WTC11 (cell line): ENCODE data around the gene ALDH2. TPM values are rescaled to one million over a fixed set of nuclear protein-coding genes. Genes with fewer than 3 reads are reported as not detected.

ENCODE experiments used
- ATAC-seq: fragments of 200-7000 bp; cut with Tn5 transposase; 2 replicates; pipeline ENCODE4 v1.10.0; 2021; ENCODE audit warnings: mild to moderate bottlenecking, moderate library complexity
- CTCF ChIA-PET: fragments of 300-600 bp; sonication (Branson Sonifier 250); formaldehyde crosslinking; loops from one replicate; lab custom pipeline; 2021; ENCODE audit warnings: antibody characterized with exemption; lab: Charles Lee
- POLR2A ChIA-PET: fragments of 350-600 bp; sonication (Branson Sonifier 250); formaldehyde crosslinking; loops from one replicate; lab custom pipeline; 2021; ENCODE audit warnings: antibody characterized with exemption; lab: Charles Lee
- DNase-seq: peaks from one replicate; pipeline ENCODE4 v3.0.0; 2021; ENCODE audit warnings: low spot score
- H3K27ac Mint-ChIP-seq: 2 replicates; pipeline ENCODE4 v1.8.0; 2021; ENCODE audit warnings: mixed read lengths
- H3K27me3 Mint-ChIP-seq: 2 replicates; pipeline ENCODE4 v1.8.0; 2021; ENCODE audit warnings: low read depth, mild to moderate bottlenecking, moderate library complexity, mixed read lengths
- H3K36me3 Mint-ChIP-seq: 2 replicates; pipeline ENCODE4 v1.8.0; 2021; ENCODE audit warnings: mixed read lengths
- H3K4me1 Mint-ChIP-seq: 2 replicates; pipeline ENCODE4 v1.8.0; 2022; ENCODE audit warnings: mixed read lengths
- H3K4me3 Mint-ChIP-seq: 2 replicates; pipeline ENCODE4 v1.8.0; 2021; ENCODE audit warnings: mild to moderate bottlenecking, moderate library complexity, mixed read lengths
- H3K9me3 Mint-ChIP-seq: 2 replicates; pipeline ENCODE4 v1.8.0; 2021; ENCODE audit warnings: mixed read lengths
- ATF1 ChIP-seq: sonication (generic); formaldehyde crosslinking; IDR thresholded peaks from 2 replicates; pipeline ENCODE4 v1.8.1; 2023; ENCODE audit warnings: mild to moderate bottlenecking, moderate library complexity, missing genetic modification reagents
- E2F5 ChIP-seq: sonication (generic); formaldehyde crosslinking; IDR thresholded peaks from 2 replicates; pipeline ENCODE4 v1.8.1; 2022; ENCODE audit warnings: mild to moderate bottlenecking, moderate library complexity, missing genetic modification reagents
- ELF4 ChIP-seq: sonication (generic); formaldehyde crosslinking; IDR thresholded peaks from 2 replicates; pipeline ENCODE4 v1.8.1; 2022; ENCODE audit warnings: low read depth, mild to moderate bottlenecking, moderate library complexity, missing genetic modification reagents
- FOXP1 ChIP-seq: sonication (generic); formaldehyde crosslinking; IDR thresholded peaks from 2 replicates; pipeline ENCODE4 v1.8.0; 2022; ENCODE audit warnings: missing genetic modification reagents, mild to moderate bottlenecking, moderate library complexity, borderline replicate concordance
- FOXP4 ChIP-seq: sonication (generic); formaldehyde crosslinking; IDR thresholded peaks from 2 replicates; pipeline ENCODE4 v1.8.0; 2022; ENCODE audit warnings: mild to moderate bottlenecking, missing genetic modification reagents
- GRHL2 ChIP-seq: fragments of 250-450 bp; sonication (Bioruptor Pico); IDR thresholded peaks from 2 replicates; pipeline ENCODE4 v1.8.0; 2022; ENCODE audit warnings: mild to moderate bottlenecking, moderate library complexity; ENCODE audit not compliant: insufficient replicate concordance, severe bottlenecking
- GTF2I ChIP-seq: fragments of 250-450 bp; sonication (Bioruptor Pico); conservative IDR thresholded peaks from 2 replicates; pipeline ENCODE4 v1.4.0; 2021; ENCODE audit warnings: mild to moderate bottlenecking
- MAX ChIP-seq: sonication (generic); formaldehyde crosslinking; IDR thresholded peaks from 2 replicates; pipeline ENCODE4 v1.8.0; 2022; ENCODE audit warnings: mild to moderate bottlenecking, missing genetic modification reagents
- MLX ChIP-seq: sonication (generic); formaldehyde crosslinking; IDR thresholded peaks from 2 replicates; pipeline ENCODE4 v1.8.1; 2023; ENCODE audit warnings: mild to moderate bottlenecking, missing genetic modification reagents, moderate library complexity
- NFE2L1 ChIP-seq: sonication (generic); formaldehyde crosslinking; IDR thresholded peaks from 2 replicates; pipeline ENCODE4 v1.8.1; 2023; ENCODE audit warnings: missing genetic modification reagents
- NR1H2 ChIP-seq: sonication (generic); formaldehyde crosslinking; IDR thresholded peaks from 2 replicates; pipeline ENCODE4 v1.9.0; 2021; ENCODE audit warnings: mild to moderate bottlenecking, moderate library complexity, missing genetic modification reagents
- NR3C1 ChIP-seq: sonication (generic); formaldehyde crosslinking; conservative IDR thresholded peaks from 2 replicates; pipeline ENCODE4 v1.8.1; 2023; ENCODE audit warnings: low read depth, mild to moderate bottlenecking, missing genetic modification reagents
- OVOL2 ChIP-seq: fragments of 250-450 bp; sonication (Bioruptor Pico); IDR thresholded peaks from 2 replicates; pipeline ENCODE4 v1.9.0; 2021; ENCODE audit warnings: mild to moderate bottlenecking, borderline replicate concordance
- RELA ChIP-seq: sonication (generic); formaldehyde crosslinking; IDR thresholded peaks from 2 replicates; pipeline ENCODE4 v1.8.1; 2022; ENCODE audit warnings: missing genetic modification reagents, mild to moderate bottlenecking, borderline replicate concordance
- SMAD4 ChIP-seq: sonication (generic); formaldehyde crosslinking; IDR thresholded peaks from 2 replicates; pipeline ENCODE4 v1.8.0; 2022; ENCODE audit warnings: mild to moderate bottlenecking, missing genetic modification reagents
- SOX15 ChIP-seq: fragments of 250-450 bp; sonication (Bioruptor Pico); IDR thresholded peaks from 2 replicates; pipeline ENCODE4 v1.9.0; 2021; ENCODE audit warnings: mild to moderate bottlenecking
- STAT6 ChIP-seq: sonication (generic); formaldehyde crosslinking; conservative IDR thresholded peaks from 2 replicates; pipeline ENCODE4 v1.8.1; 2023; ENCODE audit warnings: mild to moderate bottlenecking, low read depth, missing genetic modification reagents, moderate library complexity
- USF2 ChIP-seq: sonication (generic); formaldehyde crosslinking; IDR thresholded peaks from 2 replicates; pipeline ENCODE4 v1.8.1; 2023; ENCODE audit warnings: mild to moderate bottlenecking, missing genetic modification reagents, moderate library complexity
- ZNF138 ChIP-seq: sonication (generic); formaldehyde crosslinking; conservative IDR thresholded peaks from 2 replicates; pipeline ENCODE4 v1.8.1; 2022; ENCODE audit warnings: mild to moderate bottlenecking, moderate library complexity, missing genetic modification reagents
- ZNF263 ChIP-seq: sonication (generic); formaldehyde crosslinking; IDR thresholded peaks from 2 replicates; pipeline ENCODE4 v1.8.1; 2022; ENCODE audit warnings: low read depth, mild to moderate bottlenecking, moderate library complexity, missing genetic modification reagents
- ZNF416 ChIP-seq: fragments of 250-450 bp; sonication (Bioruptor Pico); IDR thresholded peaks from 2 replicates; pipeline ENCODE4 v1.9.0; 2021; ENCODE audit warnings: mild to moderate bottlenecking, inconsistent platforms
- total RNA-seq: library from RNA; stranded (reverse); gene quantifications from 3 replicates; pipeline ENCODE4 v1.2.3, GENCODE V29; 2021
- TF ChIP-seq, protein P1 (sequence below): fragments of 250-450 bp; sonication (Bioruptor Pico); conservative IDR thresholded peaks from 2 replicates; pipeline ENCODE4 v1.9.0; 2021; ENCODE audit warnings: mild to moderate bottlenecking
- TF ChIP-seq, protein P2 (sequence below): fragments of 250-450 bp; sonication (Bioruptor Pico); IDR thresholded peaks from 2 replicates; pipeline ENCODE4 v1.9.0; 2021; ENCODE audit warnings: moderate library complexity, mild to moderate bottlenecking, inconsistent platforms, borderline replicate concordance

ALDH2 gene
- total RNA-seq, 1 experiment from 2014 or later = 36.7 TPM

DNA sequence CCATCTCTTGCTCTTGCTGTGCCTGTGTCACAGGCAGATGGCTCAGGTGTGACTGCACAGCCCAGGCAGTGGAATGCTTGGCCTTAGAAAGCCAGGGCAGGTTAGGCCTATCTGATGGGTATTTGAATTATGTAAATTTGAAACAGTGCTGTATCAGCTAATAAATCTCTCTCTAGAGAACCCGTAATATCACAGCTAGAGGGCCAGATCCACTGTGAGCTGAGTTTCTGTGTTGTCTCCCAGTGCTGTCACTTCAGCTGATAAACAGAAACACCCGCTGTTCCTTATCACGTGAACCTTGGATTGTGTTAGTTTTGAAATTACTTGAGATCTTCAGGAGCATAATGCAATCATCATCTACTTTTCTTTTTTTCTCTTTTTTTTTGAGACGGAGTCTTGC, 21.5 kb upstream of the ALDH2 start (continued):
- TF ChIP-seq, protein P1, sequence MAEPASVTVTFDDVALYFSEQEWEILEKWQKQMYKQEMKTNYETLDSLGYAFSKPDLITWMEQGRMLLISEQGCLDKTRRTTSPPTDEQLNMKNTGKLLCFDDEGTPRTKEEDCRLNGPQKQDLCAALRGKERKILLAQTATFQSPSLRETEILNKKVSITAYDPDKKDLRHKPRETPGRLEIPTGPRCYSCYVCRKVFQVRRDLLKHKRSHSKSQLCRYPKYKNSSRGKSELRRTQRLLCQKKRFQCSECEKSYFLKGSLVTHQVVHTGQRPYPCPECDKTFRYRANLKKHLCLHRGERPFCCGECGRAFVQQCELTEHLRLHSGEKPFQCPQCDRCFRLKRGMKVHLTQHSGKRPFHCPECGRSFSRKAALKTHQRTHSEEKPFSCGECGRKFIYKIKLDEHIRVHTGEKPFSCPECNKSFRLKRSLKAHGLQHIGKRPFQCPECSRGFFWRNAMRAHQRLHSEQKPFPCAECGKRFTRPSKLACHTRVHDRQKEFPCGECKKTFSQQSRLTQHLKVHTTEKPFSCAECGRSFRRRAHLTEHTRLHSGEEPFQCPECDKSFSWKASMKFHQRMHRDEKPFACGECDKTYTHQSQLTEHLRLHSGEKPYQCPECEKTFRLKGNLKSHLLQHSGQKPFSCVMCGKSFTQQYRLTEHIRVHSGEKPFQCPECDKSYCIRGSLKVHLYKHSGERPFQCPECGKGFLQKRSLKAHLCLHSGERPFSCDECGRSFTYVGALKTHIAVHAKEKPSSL = no peak
- TF ChIP-seq SMAD4 (CRISPR knock-in tag) (no peak), E2F5 (CRISPR knock-in tag) (no peak), GTF2I (CRISPR knock-in tag) (no peak), OVOL2 (CRISPR knock-in tag) (no peak), MLX (no peak)

DNA sequence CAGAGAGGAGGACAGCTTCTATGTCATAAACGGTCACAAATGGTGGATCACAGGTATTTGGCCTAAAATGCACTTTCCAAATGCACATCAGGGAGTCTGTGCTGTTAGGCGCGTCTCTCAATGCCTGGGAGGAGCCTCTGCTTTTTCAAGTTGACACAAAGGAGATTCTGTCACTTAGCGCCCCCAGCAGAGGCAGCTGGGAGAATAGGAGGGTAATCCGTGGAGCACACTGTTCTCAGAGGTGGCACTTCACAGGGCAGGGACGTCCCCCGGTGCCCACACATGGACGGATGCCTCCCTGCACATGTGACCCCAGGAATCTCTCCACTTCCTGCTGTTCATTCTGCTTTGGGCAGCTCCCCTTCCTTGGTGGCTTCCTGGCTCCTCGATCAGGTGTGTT, 19.4 kb upstream of the ALDH2 start:
- H3K27ac Mint-ChIP-seq = no peak overlapping the region
- POLR2A ChIA-PET = no interaction called here
- no peak for DNase-seq
- no peak overlapping the region for H3K4me3 Mint-ChIP-seq
- H3K36me3 Mint-ChIP-seq = peaks cover 16% of the 10 kb centered on the region
- CTCF ChIA-PET = interaction anchor here (2.4 kb wide), 1 partner anchor 66 kb away, joined by 10 read pairs; no protein-coding TSS in a partner anchor
- no peaks in the 10 kb centered on the region for H3K4me1 Mint-ChIP-seq
- no peaks in the 10 kb centered on the region for H3K27me3 Mint-ChIP-seq
- ATAC-seq = no peak
- H3K9me3 Mint-ChIP-seq = no peaks in the 10 kb centered on the region
- no peak for TF ChIP-seq SOX15 (CRISPR knock-in tag)
- TF ChIP-seq GTF2I (CRISPR knock-in tag) = no peak
- no peak for TF ChIP-seq FOXP1 (CRISPR knock-in tag)
- TF ChIP-seq, protein P2, sequence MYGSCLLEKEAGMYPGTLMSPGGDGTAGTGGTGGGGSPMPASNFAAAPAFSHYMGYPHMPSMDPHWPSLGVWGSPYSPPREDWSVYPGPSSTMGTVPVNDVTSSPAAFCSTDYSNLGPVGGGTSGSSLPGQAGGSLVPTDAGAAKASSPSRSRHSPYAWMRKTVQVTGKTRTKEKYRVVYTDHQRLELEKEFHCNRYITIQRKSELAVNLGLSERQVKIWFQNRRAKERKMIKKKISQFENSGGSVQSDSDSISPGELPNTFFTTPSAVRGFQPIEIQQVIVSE (CRISPR knock-in tag) = no peak
- TF ChIP-seq USF2 (CRISPR knock-in tag) = no peak
- no peak for TF ChIP-seq FOXP4 (CRISPR knock-in tag)
- no peak for TF ChIP-seq ATF1 (CRISPR knock-in tag)
- TF ChIP-seq GRHL2 = no peak
- no peak for TF ChIP-seq NFE2L1
- no peak for TF ChIP-seq RELA (CRISPR knock-in tag)
- TF ChIP-seq, protein P1 = no peak
- TF ChIP-seq ZNF263 = no peak
- TF ChIP-seq ZNF138 (CRISPR knock-in tag) = no peak
- TF ChIP-seq ZNF416 (CRISPR knock-in tag) = no peak
- no peak for TF ChIP-seq NR3C1 (CRISPR knock-in tag)
- no peak for TF ChIP-seq ELF4 (CRISPR knock-in tag)
- TF ChIP-seq STAT6 (CRISPR knock-in tag) = no peak
- TF ChIP-seq MAX (CRISPR knock-in tag) = no peak
- TF ChIP-seq NR1H2 = no peak
